CD4-positive, alpha-beta T cell treated with Interferon gamma for 1 hour (primary cell): ENCODE measurements around the gene ERAS.
"Not testable (repeated sequence)": the region's sequence is repeated elsewhere in the genome, so short reads cannot be mapped to it uniquely, and the experiment has no call there.

Experiments used
- DNase-seq: peaks from one replicate; pipeline ENCODE4 v3.0.0-alpha.2; 2020

The ERAS gene

GRCh38 chrX:48800574-48801279 is 25.6 kb upstream of the ERAS start:
- no peak for DNase-seq

- DNase-seq = peak; percentile 99
Measured at GRCh38 chrX:48801280-48802088, 24.8 kb upstream of the ERAS start, which contains the start of gene HDAC6. HDAC6 (plus strand) TSS chrX:48802067; CDS start chrX:48802693, 626 bp downstream.

- DNase-seq = peak; percentile 76
Measured at GRCh38 chrX:48802089-48802904, 24.0 kb upstream of the ERAS start.

GRCh38 chrX:48802905-48803200 is 23.5 kb upstream of the ERAS start:
- DNase-seq = no peak

GRCh38 chrX:48806081-48806480 is 20.2 kb upstream of the ERAS start:
- DNase-seq = no peak

GRCh38 chrX:48813644-48814043 is 12.7 kb upstream of the ERAS start:
- no peak for DNase-seq

GRCh38 chrX:48814722-48815121 is 11.6 kb upstream of the ERAS start:
- DNase-seq = no peak

- DNase-seq = no peak
Measured at GRCh38 chrX:48815266-48815665, 11.0 kb upstream of the ERAS start.

- no peak for DNase-seq
Measured at GRCh38 chrX:48816014-48816810, 10.1 kb upstream of the ERAS start.

GRCh38 chrX:48818098-48818497 is 8.2 kb upstream of the ERAS start:
- DNase-seq = no peak

GRCh38 chrX:48818866-48819265 is 7.4 kb upstream of the ERAS start:
- no peak for DNase-seq

GRCh38 chrX:48819394-48819793 is 6.9 kb upstream of the ERAS start:
- DNase-seq = not testable (repeated sequence)

- no peak for DNase-seq
Measured at GRCh38 chrX:48823053-48823452, 3.3 kb upstream of the ERAS start.

GRCh38 chrX:48824066-48824465 is 2.2 kb upstream of the ERAS start:
- no peak for DNase-seq

- no peak for DNase-seq
Measured at GRCh38 chrX:48826876-48827653, 752 bp downstream of the ERAS start.

- DNase-seq = no peak
Measured at GRCh38 chrX:48827654-48827968, 1.3 kb downstream of the ERAS start.

GRCh38 chrX:48829016-48829735 is 2.9 kb downstream of the ERAS start:
- DNase-seq = no peak

- DNase-seq = no peak
Measured at GRCh38 chrX:48831136-48831908, 5.0 kb downstream of the ERAS start.

- DNase-seq = no peak
Measured at GRCh38 chrX:48831909-48832291, 5.6 kb downstream of the ERAS start.

GRCh38 chrX:48833542-48834138 is 7.3 kb downstream of the ERAS start:
- no peak for DNase-seq
